ENCODE measurements around the gene KRT17.

DNA sequence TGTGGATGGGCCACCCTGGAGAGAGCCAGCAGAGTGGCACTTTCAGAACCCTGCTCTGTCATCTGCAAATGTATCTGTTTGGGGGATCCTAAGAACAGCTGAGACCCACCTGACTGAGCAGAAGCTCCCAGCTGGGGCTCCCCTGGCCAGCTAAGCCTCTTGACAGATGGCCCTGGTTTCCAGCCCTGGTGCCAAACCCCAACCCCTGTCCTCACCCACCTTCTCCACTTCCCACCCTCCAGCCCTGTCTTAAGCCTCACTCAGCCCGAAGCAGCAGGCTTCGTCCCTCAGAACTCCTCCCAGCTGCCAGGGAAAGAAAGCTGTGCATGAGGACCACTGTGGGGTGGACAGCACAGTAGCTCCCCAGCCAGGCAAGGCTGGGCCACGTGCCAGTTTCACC lies 49.0 kb downstream of the KRT17 start:
- TF ChIP-seq, protein P1, sequence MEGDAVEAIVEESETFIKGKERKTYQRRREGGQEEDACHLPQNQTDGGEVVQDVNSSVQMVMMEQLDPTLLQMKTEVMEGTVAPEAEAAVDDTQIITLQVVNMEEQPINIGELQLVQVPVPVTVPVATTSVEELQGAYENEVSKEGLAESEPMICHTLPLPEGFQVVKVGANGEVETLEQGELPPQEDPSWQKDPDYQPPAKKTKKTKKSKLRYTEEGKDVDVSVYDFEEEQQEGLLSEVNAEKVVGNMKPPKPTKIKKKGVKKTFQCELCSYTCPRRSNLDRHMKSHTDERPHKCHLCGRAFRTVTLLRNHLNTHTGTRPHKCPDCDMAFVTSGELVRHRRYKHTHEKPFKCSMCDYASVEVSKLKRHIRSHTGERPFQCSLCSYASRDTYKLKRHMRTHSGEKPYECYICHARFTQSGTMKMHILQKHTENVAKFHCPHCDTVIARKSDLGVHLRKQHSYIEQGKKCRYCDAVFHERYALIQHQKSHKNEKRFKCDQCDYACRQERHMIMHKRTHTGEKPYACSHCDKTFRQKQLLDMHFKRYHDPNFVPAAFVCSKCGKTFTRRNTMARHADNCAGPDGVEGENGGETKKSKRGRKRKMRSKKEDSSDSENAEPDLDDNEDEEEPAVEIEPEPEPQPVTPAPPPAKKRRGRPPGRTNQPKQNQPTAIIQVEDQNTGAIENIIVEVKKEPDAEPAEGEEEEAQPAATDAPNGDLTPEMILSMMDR (IDR thresholded peaks at IDR 0.05): no peak
- TF ChIP-seq POLR2A (IDR thresholded peaks at IDR 0.05): no peak

Data from adrenal gland (tissue), 5 donors.